Neuronal stem cell (in vitro differentiated cells): ENCODE data around the gene NUP188.

Experiments
- DNase-seq: peaks from one replicate; pipeline ENCODE4 v3.0.0-alpha.2; 2013; ENCODE audit warnings: low spot score
- H2AFZ ChIP-seq: one replicate; pipeline ENCODE4 v1.6.1; 2013; ENCODE audit warnings: mild to moderate bottlenecking, low read length, inconsistent platforms
- H2AK5ac ChIP-seq: 2 replicates; pipeline ENCODE4 v1.6.1; 2013; ENCODE audit warnings: low read depth, mild to moderate bottlenecking, inconsistent platforms, low read length, moderate library complexity, mixed read lengths
- H2BK120ac ChIP-seq: 2 replicates; pipeline ENCODE4 v1.6.1; 2013; ENCODE audit warnings: low read depth, mild to moderate bottlenecking, inconsistent platforms, low read length, moderate library complexity, mixed read lengths
- H2BK12ac ChIP-seq: one replicate; pipeline ENCODE4 v1.6.1; 2013; ENCODE audit warnings: low read length, inconsistent platforms
- H2BK15ac ChIP-seq: 2 replicates; pipeline ENCODE4 v1.6.1; 2013; ENCODE audit warnings: mild to moderate bottlenecking, low read length, inconsistent platforms, mixed read lengths
- H2BK5ac ChIP-seq: one replicate; pipeline ENCODE4 v1.6.1; 2013; ENCODE audit warnings: inconsistent platforms, mild to moderate bottlenecking, low read length, moderate library complexity
- H3K14ac ChIP-seq: one replicate; pipeline ENCODE4 v1.6.1; 2013; ENCODE audit warnings: low read length, inconsistent platforms
- H3K18ac ChIP-seq: 2 replicates; pipeline ENCODE4 v1.6.1; 2013; ENCODE audit warnings: low read length, inconsistent platforms
- H3K23ac ChIP-seq: 2 replicates; pipeline ENCODE4 v1.6.1; 2013; ENCODE audit warnings: low read depth, mild to moderate bottlenecking, mixed read lengths, low read length, inconsistent platforms; ENCODE audit not compliant: poor library complexity
- H3K27ac ChIP-seq: replicated peaks from 3 replicates; pipeline ENCODE4 v1.5.1; 2013; ENCODE audit warnings: low read length, inconsistent platforms
- H3K27me3 ChIP-seq, 3 experiments: 2 replicates each; pipeline ENCODE4 v1.6.1; 2013; ENCODE audit warnings: low read length in 3 of 3, mild to moderate bottlenecking in 2 of 3, inconsistent platforms in 1 of 3, low read depth in 1 of 3, mixed read lengths in 1 of 3, moderate library complexity in 1 of 3; ENCODE audit not compliant: control insufficient read depth in 3 of 3, insufficient read depth in 3 of 3
- H3K36me3 ChIP-seq, 2 donors: replicated peaks in 1 of 2; 2 replicates each; pipeline ENCODE4 v1.6.1; 2013; ENCODE audit warnings: low read length in 2 of 2; ENCODE audit not compliant: control insufficient read depth in 2 of 2, insufficient read depth in 2 of 2
- H3K4ac ChIP-seq: 2 replicates; pipeline ENCODE4 v1.6.1; 2013; ENCODE audit warnings: inconsistent platforms, mild to moderate bottlenecking, low read length, moderate library complexity
- H3K4me1 ChIP-seq, 2 donors: 1 replicate in 1 of 2; 2 replicates in 1 of 2; pipeline ENCODE4 v1.6.1; 2013; ENCODE audit warnings: low read length in 2 of 2, low read depth in 1 of 2; ENCODE audit not compliant: control insufficient read depth in 2 of 2, insufficient read depth in 1 of 2
- H3K4me2 ChIP-seq: one replicate; pipeline ENCODE4 v1.6.1; 2013; ENCODE audit warnings: mild to moderate bottlenecking, low read length, inconsistent platforms; ENCODE audit not compliant: insufficient read depth, poor library complexity, severe bottlenecking
- H3K4me3 ChIP-seq, 2 donors: 2 replicates each; pipeline ENCODE4 v1.5.1; 2013; ENCODE audit warnings: low read length in 2 of 2, mild to moderate bottlenecking in 2 of 2, inconsistent platforms in 1 of 2, moderate library complexity in 1 of 2
- H3K79me1 ChIP-seq: one replicate; pipeline ENCODE4 v1.6.1; 2013; ENCODE audit warnings: low read depth, mild to moderate bottlenecking, inconsistent platforms, low read length, moderate library complexity
- H3K9ac ChIP-seq: one replicate; pipeline ENCODE4 v1.6.1; 2013; ENCODE audit warnings: mild to moderate bottlenecking, low read depth, low read length, inconsistent platforms; ENCODE audit not compliant: poor library complexity
- H3K9me3 ChIP-seq, 2 donors: replicated peaks in 1 of 2; 2 replicates each; pipeline versions ENCODE3 to v1.6.1; 2013; ENCODE audit warnings: low read length in 2 of 2, mild to moderate bottlenecking in 2 of 2, inconsistent platforms in 1 of 2, low read depth in 1 of 2, mixed read lengths in 1 of 2, moderate library complexity in 1 of 2; ENCODE audit not compliant: control insufficient read depth in 2 of 2, insufficient read depth in 1 of 2
- H4K8ac ChIP-seq: one replicate; pipeline ENCODE4 v1.6.1; 2013; ENCODE audit warnings: low read depth, mild to moderate bottlenecking, inconsistent platforms, low read length, moderate library complexity
- H4K91ac ChIP-seq: one replicate; pipeline ENCODE4 v1.6.1; 2013; ENCODE audit warnings: low read length, low read depth, mild to moderate bottlenecking, inconsistent platforms; ENCODE audit not compliant: poor library complexity
- WGBS, 2 donors: extraction: QIAGEN DNeasy Blood & Tissue Kit; methylation state at CpG; one replicate each; pipeline ENCODE4 v1.1.7; 2013; ENCODE audit warnings: missing lambda C conversion rate in 2 of 2, mixed read lengths in 1 of 2; ENCODE audit not compliant: insufficient read length in 2 of 2, insufficient replicate concordance in 1 of 2; ENCODE audit errors: extremely low coverage in 2 of 2; 5-methylcytosine and 5-hydroxymethylcytosine counted together

Gene NUP188

DNA sequence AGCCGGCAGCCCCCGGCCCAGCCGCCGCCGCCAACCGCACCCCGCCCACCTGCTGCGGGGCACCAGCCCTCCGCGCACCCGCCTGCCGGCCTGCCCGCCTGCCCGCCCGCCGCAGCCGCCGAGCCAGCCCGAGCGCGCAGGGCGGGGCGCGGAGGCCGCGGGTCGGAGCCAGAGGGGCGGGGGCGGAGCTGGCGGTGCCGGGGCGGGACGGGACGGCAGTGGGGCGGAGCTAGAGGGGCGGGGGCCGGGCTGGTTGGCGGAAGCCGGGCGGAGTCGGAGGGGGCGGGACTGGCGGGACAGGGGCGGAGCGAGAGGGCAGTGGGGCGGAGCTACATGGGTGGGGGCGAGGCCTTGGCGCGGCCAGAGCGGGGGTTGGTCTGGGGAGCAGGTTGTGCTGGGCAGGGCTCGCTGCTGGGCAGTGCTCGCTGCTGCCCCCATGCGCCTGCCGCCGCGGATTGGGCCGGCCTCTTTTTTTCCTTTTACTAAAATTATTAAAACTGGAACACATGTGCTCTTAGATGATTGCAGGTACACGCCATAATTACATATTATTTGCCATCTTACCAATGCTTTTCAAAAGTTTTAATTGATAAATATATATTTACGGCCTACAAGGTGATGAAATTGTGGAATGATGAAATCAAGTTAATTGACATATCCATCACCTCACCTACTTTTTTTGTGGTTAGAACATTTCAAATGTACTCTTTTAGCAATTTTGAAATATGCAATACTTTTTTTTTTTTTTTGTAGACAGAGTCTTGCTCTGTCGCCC lies 80.9 kb downstream of the NUP188 start, which contains the start of gene SH3GLB2:
SH3GLB2 (minus strand) TSS at position 140 of the 775 bp plus-strand sequence. CDS start 177 bp downstream, outside the sequence.
- Histone ChIP-seq H2AK5ac (peak within 1 kb of the TSS; percentile 99), H3K4me1 (peaks cover 19 to 23% of the 10 kb centered on the region in 2 donors), H2BK120ac (peak within 1 kb of the TSS; percentile 61), H3K27ac (no peak within 1 kb of the TSS), H3K14ac (peak within 1 kb of the TSS; percentile 94), H3K18ac (peak within 1 kb of the TSS; percentile 96), H4K91ac (no peak within 1 kb of the TSS), H3K4me3 (peak within 1 kb of the TSS; percentile 78 to 89), H2AFZ (peak within 1 kb of the TSS; percentile 87), H3K4me2 (peak within 1 kb of the TSS; percentile 86), H3K36me3 (no peaks in the 10 kb centered on the region), H3K23ac (peak within 1 kb of the TSS; percentile 89), H3K9ac (peak within 1 kb of the TSS; percentile 96), H3K4ac (no peak within 1 kb of the TSS), H2BK5ac (peak within 1 kb of the TSS; percentile 13), H2BK12ac (no peak within 1 kb of the TSS), H3K9me3 (no peaks in the 10 kb centered on the region), H2BK15ac (peak within 1 kb of the TSS; percentile 49), H3K79me1 (peaks cover 13% of the 10 kb centered on the region), H4K8ac (peak within 1 kb of the TSS; percentile 43), H3K27me3 (no peaks in the 10 kb centered on the region)
- WGBS, 2 donors: no CpG with 5 or more reads among the region's 60 CpGs
- peak; percentile 91 for DNase-seq

DNA sequence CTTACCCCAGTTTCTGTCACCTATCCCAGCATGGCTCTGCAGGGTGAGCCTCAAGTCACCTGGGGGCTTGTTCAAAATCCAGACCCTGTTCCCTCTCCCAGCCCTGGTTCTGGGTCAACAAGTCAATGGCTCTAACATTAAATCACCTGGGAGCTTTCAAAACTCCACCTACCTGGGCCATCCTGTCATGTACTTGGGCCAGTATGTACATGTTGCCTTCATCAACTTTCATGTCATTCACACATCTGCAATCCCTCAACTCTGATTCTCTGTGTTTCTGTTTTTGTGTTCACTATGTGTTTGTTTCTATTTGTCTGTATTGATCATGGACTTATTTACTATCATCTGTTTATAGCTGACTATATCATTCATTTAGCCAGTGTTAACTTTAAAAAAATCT lies 82.7 kb downstream of the NUP188 start:
- Histone ChIP-seq H3K27ac (no peak overlapping the region), H3K14ac (no peak overlapping the region), H3K4me1 (peaks cover 19 to 20% of the 10 kb centered on the region in 2 donors), H3K27me3 (no peaks in the 10 kb centered on the region), H3K9ac (no peak overlapping the region), H3K79me1 (peaks cover 13% of the 10 kb centered on the region), H3K18ac (no peak overlapping the region), H2AFZ (no peak overlapping the region), H3K4me3 (no peak overlapping the region), H2AK5ac (no peak overlapping the region), H4K8ac (no peak overlapping the region), H3K4ac (no peak overlapping the region), H2BK120ac (no peak overlapping the region), H3K23ac (no peak overlapping the region), H4K91ac (no peak overlapping the region), H2BK12ac (no peak overlapping the region), H3K9me3 (no peaks in the 10 kb centered on the region), H3K4me2 (no peak overlapping the region), H2BK5ac (no peak overlapping the region), H3K36me3 (no peaks in the 10 kb centered on the region), H2BK15ac (no peak overlapping the region)
- DNase-seq: no peak

- Histone ChIP-seq H3K4ac (no peak overlapping the region), H3K27me3 (no peaks in the 10 kb centered on the region)
- WGBS, 2 donors: no CpG with 5 or more reads among the region's 4 CpGs
Observed at GRCh38 chr9:129031514-129031913, 84.0 kb downstream of the NUP188 start.

GRCh38 chr9:129032541-129033159 lies 85.2 kb downstream of the NUP188 start:
- peak overlapping the region; percentile 89 for H2BK15ac ChIP-seq
- H2AK5ac ChIP-seq: peak overlapping the region; percentile 95
- peaks cover 10% of the 10 kb centered on the region for H3K79me1 ChIP-seq
- H2BK120ac ChIP-seq: no peak overlapping the region
- no peak for DNase-seq
- peak overlapping the region; percentile 32 for H3K23ac ChIP-seq
- no peak overlapping the region for H3K4me2 ChIP-seq
- no peaks in the 10 kb centered on the region for H3K36me3 ChIP-seq
- WGBS, 2 donors: no CpG with 5 or more reads among the region's 12 CpGs
- no peak overlapping the region for H3K14ac ChIP-seq
- H4K8ac ChIP-seq: no peak overlapping the region
- H3K27me3 ChIP-seq: no peaks in the 10 kb centered on the region
- peak overlapping the region; percentile 71 for H3K18ac ChIP-seq
- no peak overlapping the region for H2BK5ac ChIP-seq
- H2AFZ ChIP-seq: peak overlapping the region; percentile 47
- no peak overlapping the region for H3K4me3 ChIP-seq
- no peak overlapping the region for H3K4ac ChIP-seq
- H3K9me3 ChIP-seq: peaks cover 0 to 2% of the 10 kb centered on the region in 2 donors
- H3K27ac ChIP-seq: no peak overlapping the region
- H2BK12ac ChIP-seq: no peak overlapping the region
- peaks cover 11 to 14% of the 10 kb centered on the region in 2 donors for H3K4me1 ChIP-seq
- H3K9ac ChIP-seq: no peak overlapping the region
- peak overlapping the region; percentile 26 for H4K91ac ChIP-seq

More at GRCh38 chr9:129031514-129031913, 84.0 kb downstream of the NUP188 start:
- Histone ChIP-seq H2AFZ (peak overlapping the region; percentile 5), H4K8ac (no peak overlapping the region), H3K18ac (no peak overlapping the region), H3K14ac (no peak overlapping the region), H2BK15ac (no peak overlapping the region), H2BK120ac (no peak overlapping the region), H3K23ac (no peak overlapping the region), H3K79me1 (peaks cover 12% of the 10 kb centered on the region), H2BK12ac (no peak overlapping the region), H3K4me3 (no peak overlapping the region), H3K4me1 (peaks cover 15 to 18% of the 10 kb centered on the region in 2 donors), H3K27ac (no peak overlapping the region), H3K4me2 (no peak overlapping the region), H2BK5ac (no peak overlapping the region), H3K9me3 (no peaks in the 10 kb centered on the region), H3K36me3 (no peaks in the 10 kb centered on the region), H3K9ac (no peak overlapping the region), H2AK5ac (no peak overlapping the region), H4K91ac (no peak overlapping the region)
- no peak for DNase-seq
